IPS-11a (cell line): ENCODE data around the gene ROBO2.

Source experiments
- H3K4me3 ChIP-seq: one replicate; pipeline ENCODE4 v1.5.1; 2013; ENCODE audit warnings: low read depth, low read length, control low read depth

The ROBO2 gene

DNA sequence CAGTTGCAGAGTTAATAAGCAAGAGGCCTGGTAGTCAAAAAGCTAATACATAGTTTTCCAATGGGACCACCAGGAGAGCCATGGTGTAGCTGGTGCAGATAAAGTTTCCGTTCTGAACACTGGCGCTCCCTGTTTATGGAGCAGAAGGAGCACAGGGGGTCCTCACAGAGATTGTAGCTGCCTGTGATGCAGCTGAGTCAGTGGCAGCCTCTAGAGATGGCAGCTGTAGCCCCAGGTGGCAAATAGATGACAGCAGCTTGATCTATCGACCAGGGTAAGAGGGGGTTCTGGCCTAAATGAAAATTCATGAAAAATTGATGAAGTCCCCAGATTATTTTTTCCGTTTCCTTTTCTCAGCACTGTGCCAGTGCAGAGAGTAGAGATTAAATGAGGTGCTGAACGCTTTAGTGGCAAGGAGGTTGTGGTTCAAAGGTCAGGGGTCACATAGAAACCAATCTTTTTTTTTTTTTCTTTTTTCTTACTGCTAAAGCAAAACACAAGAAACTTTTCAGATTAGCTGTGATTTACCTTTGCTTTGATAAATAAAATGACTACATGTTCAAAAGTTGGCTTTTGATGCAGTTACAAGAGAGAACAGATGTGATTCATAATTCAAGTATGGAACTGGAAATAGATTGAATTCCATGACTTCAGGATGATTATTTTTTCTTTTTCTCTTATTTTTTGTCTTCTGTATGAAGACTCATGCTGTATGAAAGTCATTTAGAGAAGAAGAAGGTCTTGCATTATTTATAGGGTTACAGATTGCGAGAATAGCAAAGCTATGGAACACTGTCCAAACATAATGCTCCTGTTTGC lies 63.3 kb downstream of the ROBO2 start:
- no peak overlapping the region for H3K4me3 ChIP-seq

DNA sequence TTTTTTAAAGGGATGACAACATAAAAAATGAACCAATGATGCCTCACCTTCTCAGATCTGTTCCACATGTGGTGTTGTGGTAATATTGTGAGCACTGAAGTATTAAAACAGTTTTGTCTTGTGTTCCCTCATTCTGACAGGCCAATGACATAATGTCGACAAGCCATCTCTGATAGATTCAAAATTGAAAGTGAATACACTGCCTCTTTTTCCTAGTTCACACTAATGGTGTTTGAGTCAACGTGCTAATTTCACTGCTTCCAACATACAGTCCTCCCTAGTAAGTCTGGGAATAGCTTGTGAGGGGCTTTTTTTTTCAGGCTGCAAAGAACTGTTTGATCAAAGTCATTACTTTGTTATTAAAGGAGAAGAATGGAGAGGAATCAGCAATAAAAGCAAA lies 82.8 kb downstream of the ROBO2 start:
- no peak overlapping the region for H3K4me3 ChIP-seq

DNA sequence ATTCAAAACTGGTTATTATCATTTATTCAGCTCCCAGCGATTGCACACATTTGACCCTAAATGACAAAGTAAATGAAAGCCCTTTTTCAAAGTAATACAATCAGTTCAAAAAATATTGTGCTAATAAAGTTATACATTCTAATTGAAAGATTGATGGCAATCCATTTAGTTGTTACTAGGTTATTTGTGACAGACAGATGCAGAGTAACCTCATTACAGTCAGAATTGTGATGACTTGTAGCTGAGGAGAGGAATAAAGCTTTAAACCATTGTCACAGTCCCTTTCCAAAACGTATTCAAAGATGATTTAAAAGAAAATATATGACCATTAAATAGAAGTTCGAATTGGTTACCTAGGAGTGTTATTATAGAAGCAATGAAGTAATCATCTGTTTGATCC lies 86.1 kb downstream of the ROBO2 start:
- no peak overlapping the region for H3K4me3 ChIP-seq

- no peak overlapping the region for H3K4me3 ChIP-seq
These were observed 94.9 kb downstream of the ROBO2 start for GRCh38 chr3:77134769-77135168.

DNA sequence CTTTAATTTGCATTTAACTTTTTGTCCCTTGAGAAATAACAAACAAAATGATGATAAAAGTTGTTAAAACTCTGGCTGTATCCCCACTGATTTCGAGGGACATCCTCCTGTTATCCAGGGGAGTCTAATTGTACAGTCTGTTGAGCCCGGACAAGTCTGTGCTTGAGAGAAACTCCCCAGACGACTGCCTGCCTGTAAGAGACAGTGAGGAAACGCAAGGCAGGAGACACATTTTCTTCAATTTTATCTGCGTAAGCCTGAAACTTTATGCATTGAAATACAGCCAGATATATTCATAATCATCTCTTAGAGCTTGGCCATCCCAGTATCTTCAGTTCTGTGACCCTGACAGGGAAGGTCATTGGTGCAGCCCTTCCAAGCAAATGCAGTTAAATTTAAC lies 97.7 kb downstream of the ROBO2 start:
- no peak overlapping the region for H3K4me3 ChIP-seq

- no peak overlapping the region for H3K4me3 ChIP-seq
These were observed 99.7 kb downstream of the ROBO2 start for GRCh38 chr3:77139624-77140023.

GRCh38 chr3:77141423-77141822 lies 101.5 kb downstream of the ROBO2 start:
- H3K4me3 ChIP-seq = no peak overlapping the region

- H3K4me3 ChIP-seq = no peak overlapping the region
These were observed 102.7 kb downstream of the ROBO2 start for GRCh38 chr3:77142578-77142977.

DNA sequence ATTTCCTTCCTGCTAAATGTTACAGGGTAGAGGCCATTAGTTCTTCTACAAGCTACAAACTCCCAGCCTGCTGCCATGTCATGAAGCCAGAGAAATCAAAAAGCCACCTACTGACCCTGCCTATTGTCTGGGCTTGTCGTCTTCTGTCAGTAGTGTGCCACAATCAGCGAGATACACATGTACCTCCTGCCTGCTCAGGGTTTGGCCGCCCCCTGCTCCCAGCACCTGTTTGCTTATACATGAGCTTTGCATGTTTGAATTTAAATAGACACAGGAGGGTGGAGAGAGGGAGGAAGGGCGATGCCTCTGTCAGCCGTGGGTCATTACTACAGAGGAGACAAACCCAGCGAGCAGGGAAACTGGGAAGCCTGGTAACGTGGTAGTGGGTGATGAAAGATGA lies 106.1 kb downstream of the ROBO2 start:
- H3K4me3 ChIP-seq = no peak overlapping the region

DNA sequence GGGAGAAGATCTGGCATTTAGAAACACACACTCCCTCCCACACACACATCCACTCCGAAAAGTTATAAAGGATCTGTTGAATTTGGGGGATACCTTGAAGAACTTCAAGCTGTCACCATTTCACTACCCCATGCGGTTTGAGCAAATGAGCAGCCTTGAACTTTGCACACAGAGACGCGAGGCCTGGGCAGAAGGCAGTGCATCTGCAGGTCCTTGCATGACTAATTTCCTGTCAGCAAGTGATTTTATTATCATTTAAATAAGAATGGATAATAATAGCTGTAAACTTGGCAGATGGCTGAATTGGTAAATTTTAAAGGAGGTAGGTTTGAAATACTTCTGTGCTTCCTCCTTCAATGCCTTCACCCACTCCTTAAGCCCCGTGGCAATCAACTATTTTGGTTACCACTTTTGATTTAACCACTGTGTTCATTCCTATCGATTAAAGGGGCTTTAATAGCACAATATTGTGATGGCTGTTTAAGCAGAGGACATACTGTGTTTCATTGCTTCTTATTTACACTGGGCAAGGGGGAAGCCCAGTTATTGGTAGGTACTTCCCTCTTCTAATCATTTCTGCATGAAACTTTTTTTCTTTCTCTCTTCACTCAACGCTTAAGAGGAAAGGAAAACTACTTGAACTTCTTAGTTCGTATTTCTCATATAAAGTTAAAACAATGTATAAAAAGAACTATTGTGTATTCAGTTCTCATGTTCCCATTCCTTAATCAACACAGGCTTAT lies 108.1 kb downstream of the ROBO2 start:
- no peak overlapping the region for H3K4me3 ChIP-seq

- no peak overlapping the region for H3K4me3 ChIP-seq
These were observed 109.5 kb downstream of the ROBO2 start for GRCh38 chr3:77149382-77149781.

DNA sequence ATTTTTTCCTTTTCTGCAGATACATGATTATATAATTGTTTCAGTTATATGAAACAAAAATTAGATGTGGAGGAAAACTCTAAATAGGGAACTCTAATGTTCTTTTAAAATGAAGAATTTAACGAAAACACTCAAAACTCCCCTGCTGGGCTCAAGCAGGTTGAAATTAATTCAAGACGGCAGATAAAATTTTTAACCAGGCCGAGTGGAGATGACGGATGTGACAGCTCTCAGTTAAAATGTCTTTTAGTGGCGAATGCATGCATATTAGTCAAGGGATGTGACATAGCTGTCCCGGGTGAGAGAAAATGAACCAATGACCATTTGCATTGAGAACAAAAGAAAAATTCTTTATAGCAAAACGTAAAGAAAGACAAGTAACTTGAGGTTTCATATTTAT lies 110.1 kb downstream of the ROBO2 start:
- H3K4me3 ChIP-seq = no peak overlapping the region

GRCh38 chr3:77150759-77151158 lies 110.9 kb downstream of the ROBO2 start:
- no peak overlapping the region for H3K4me3 ChIP-seq

DNA sequence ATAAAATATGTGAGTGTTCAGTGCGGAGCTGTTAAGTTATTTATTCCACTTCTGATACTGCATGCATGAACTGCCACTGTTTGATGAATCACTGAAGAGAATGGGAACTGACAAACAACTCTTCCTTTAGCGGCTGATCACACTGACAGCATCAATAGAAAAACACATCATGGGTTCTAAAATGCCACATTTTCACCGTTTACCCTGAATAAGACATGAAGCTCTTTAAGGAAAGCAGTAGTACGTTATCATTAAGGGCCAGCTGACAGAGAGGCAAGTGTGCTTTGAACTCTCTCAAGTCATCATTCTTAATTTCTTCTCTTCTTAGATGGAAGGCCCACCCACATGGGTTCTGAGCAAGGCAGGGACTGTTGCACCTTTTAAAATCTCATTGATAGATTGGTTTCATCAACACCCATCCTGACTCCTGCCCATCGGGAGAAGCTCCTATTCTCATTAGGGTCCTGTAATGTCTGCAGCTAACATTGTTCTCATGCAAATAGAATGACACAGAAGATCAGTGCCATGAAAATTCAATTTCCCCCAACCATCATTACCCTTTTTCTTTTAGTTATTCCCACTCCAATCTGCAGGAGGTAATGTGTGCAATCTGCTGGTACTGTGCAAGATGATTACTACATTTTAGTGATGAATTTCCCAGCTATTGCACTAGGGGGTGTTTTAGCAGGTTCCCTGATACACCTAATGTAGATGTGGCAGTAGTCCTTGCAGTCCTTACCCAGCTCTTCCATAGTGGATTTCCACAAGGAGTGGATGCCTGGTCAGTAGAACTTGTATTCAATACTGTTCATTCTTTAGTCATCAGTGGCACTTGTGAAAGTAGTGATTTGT lies 119.1 kb downstream of the ROBO2 start:
- H3K4me3 ChIP-seq = no peak overlapping the region

- H3K4me3 ChIP-seq = no peak overlapping the region
These were observed 121.1 kb downstream of the ROBO2 start for GRCh38 chr3:77160931-77161497.

DNA sequence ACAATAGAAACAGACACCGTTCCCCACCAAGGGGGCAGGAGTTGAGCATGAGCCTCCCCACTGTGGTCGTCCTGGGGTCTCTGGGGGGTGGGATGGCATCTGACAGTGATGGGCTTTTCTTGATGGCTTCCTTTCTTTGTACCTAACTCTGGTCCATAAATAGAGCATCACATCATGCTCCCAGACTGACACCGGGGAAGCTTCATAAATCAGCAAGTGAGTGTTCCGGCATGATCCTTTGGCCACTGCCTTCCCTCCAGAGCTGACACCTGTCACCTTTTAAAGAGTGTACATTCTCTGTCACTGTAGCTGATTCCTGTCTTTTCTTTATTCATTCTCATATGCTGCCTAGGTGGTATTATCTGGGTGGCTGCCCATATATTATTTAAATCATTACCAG lies 129.9 kb downstream of the ROBO2 start:
- H3K4me3 ChIP-seq = no peak overlapping the region

DNA sequence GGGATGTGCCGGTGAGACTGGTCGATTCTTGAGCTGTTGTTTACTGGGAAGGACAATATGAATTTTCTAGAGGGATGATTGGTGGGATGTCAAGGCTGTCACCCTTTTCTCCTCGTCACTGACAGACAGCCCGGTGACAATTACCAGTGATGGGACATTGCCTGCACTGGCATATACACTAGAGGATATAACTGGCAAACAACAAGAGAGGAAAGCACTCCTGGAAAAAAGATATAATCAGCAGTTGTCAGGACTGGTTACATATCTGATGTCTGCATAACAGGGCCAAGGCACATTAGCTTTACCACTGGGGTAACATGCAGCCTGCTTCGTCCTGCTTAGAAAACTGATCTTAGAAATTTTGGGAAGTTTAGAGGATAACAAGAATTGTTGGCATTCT lies 131.1 kb downstream of the ROBO2 start:
- H3K4me3 ChIP-seq = no peak overlapping the region

DNA sequence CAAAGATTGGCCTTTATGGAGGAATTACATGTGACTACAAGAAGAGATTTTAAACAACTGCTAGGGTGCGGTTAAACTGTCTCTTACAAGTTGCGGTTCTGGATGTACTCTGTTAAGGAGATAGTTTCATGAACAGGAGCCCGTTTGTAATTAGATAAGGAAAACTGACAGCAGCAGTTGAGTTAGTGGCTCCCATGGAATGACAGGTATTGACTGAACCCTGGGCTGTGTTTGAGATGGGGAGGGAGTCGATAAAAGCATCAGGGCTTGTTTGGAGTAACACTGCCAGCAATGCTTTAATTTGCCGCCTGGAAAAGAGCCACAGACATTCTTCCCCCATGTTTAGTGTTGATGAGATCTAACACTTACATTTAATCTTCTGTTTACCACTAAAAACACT lies 139.9 kb downstream of the ROBO2 start:
- no peak overlapping the region for H3K4me3 ChIP-seq

GRCh38 chr3:77182341-77182740 lies 142.4 kb downstream of the ROBO2 start:
- H3K4me3 ChIP-seq = no peak overlapping the region

GRCh38 chr3:77186319-77186718 lies 146.4 kb downstream of the ROBO2 start:
- no peak overlapping the region for H3K4me3 ChIP-seq

DNA sequence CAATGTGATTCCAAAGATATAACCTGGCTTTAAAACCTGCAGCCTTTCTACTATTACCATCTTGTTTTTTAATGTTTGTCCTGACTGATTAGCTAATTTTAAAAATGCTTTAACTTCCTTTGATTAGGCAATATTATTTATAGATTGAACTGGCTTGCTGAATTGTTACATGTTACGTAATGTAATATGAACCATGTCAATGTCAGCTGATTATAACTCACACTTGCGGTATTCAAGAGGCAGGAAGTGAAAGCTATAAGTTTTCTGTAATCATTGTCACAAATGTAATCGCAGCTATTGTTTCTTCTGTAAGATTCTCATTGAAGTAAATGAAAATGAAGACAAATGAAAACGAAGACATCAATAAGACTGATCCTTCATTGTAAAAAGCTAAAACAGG lies 146.8 kb downstream of the ROBO2 start:
- no peak overlapping the region for H3K4me3 ChIP-seq
